SU-DHL-6 (cell line): ENCODE data around the gene PKIB.

Experiments used
- H2AFZ ChIP-seq: fragments of 200-600 bp; sonication (generic); 2 replicates; pipeline ENCODE4 v1.6.1; 2014; ENCODE audit warnings: low read depth, mild to moderate bottlenecking, moderate library complexity, mixed read lengths, antibody characterized with exemption, low read length; ENCODE audit not compliant: severe bottlenecking
- H3F3A ChIP-seq: fragments of 200-600 bp; shearing (Covaris generic); 2 replicates; pipeline ENCODE4 v1.6.0; 2016; ENCODE audit warnings: antibody characterized with exemption, mild to moderate bottlenecking; ENCODE audit not compliant: insufficient read depth
- H3K27ac ChIP-seq: fragments of 200-600 bp; sonication (generic); 2 replicates; pipeline ENCODE4 v1.5.1; 2016; ENCODE audit warnings: low read depth, mild to moderate bottlenecking, low read length, moderate library complexity, mixed read lengths
- H3K27me3 ChIP-seq: fragments of 200-600 bp; sonication (generic), shearing (Covaris generic); 2 replicates; pipeline ENCODE4 v1.6.0; 2014; ENCODE audit warnings: mild to moderate bottlenecking, low read length
- H3K36me3 ChIP-seq: fragments of 200-600 bp; sonication (generic); 2 replicates; pipeline ENCODE4 v1.6.1; 2014; ENCODE audit warnings: mild to moderate bottlenecking, low read length, mixed read lengths
- H3K4me2 ChIP-seq: fragments of 300-600, 200-600 bp; shearing (Covaris generic), sonication (generic); 2 replicates; pipeline ENCODE4 v1.6.0; 2014; ENCODE audit warnings: low read length, low read depth, mild to moderate bottlenecking; ENCODE audit not compliant: poor library complexity, severe bottlenecking
- H3K4me3 ChIP-seq: fragments of 200-600 bp; sonication (generic); 2 replicates; pipeline ENCODE4 v1.5.1; 2014; ENCODE audit warnings: antibody characterized with exemption, low read length, mild to moderate bottlenecking, mixed read lengths; ENCODE audit not compliant: insufficient read depth, poor library complexity, severe bottlenecking
- H3K79me2 ChIP-seq: fragments of 200-600 bp; sonication (generic); 2 replicates; pipeline ENCODE4 v1.6.1; 2014; ENCODE audit warnings: mild to moderate bottlenecking, low read length, moderate library complexity; ENCODE audit not compliant: insufficient read depth
- H3K9ac ChIP-seq: fragments of 200-600 bp; sonication (generic); 2 replicates; pipeline ENCODE4 v1.7.0; 2014; ENCODE audit warnings: mild to moderate bottlenecking, low read length
- H3K9me2 ChIP-seq: fragments of 200-600 bp; sonication (generic); replicated peaks from 2 replicates; pipeline ENCODE4 v1.6.1; 2014; ENCODE audit warnings: low read length; ENCODE audit not compliant: insufficient read depth
- H3K9me3 ChIP-seq: fragments of 200-600 bp; sonication (generic); 2 replicates; pipeline ENCODE4 v1.6.1; 2014; ENCODE audit warnings: low read length, mixed read lengths; ENCODE audit not compliant: insufficient read depth
- H4K20me1 ChIP-seq: fragments of 200-600 bp; sonication (generic); 2 replicates; pipeline ENCODE4 v1.6.1; 2014; ENCODE audit warnings: low read depth, mild to moderate bottlenecking, antibody characterized with exemption, low read length, moderate library complexity, mixed read lengths
- EZH2phosphoT487 ChIP-seq: fragments of 200-600 bp; sonication (generic), shearing (Covaris generic); conservative IDR thresholded peaks from 2 replicates; pipeline ENCODE4 v1.6.1; 2018; ENCODE audit warnings: mild to moderate bottlenecking, antibody characterized with exemption, low read length, moderate library complexity, mixed read lengths
- TF ChIP-seq, protein P1 (sequence below): fragments of 200-600 bp; sonication (generic); IDR thresholded peaks from one replicate; pipeline ENCODE4 v1.5.1; 2017; ENCODE audit warnings: antibody characterized with exemption, mild to moderate bottlenecking, low read length, moderate library complexity; ENCODE audit not compliant: insufficient read depth, poor library complexity, severe bottlenecking

Gene PKIB

DNA sequence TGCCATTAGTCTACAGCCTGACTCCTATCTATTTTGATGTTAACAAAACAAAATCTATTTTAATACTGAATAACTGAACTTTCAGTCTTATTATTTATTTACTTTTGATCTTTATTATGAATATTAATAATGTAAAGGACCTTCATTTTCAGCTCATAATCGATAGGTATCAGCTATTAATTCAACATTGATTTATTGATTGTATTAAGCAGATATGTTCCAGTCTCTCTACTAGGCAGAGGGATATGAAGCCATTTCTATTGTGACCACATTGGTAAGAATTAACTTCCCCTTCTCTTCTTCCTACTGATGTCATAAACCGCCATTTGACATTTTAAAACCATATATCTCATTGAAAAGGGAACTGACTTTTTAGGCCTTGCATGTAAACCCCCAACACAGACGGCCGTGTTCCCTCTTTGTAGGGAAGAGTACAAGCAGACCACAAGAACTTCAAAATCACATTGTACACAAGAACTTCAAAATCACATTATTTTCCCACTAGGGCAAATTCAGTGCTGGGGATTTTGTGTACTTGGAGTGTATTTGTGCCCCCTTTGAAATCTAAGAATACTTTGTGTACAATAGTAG is 99.8 kb downstream of the PKIB start:
- no peaks in the 10 kb centered on the region for H3K9me2 ChIP-seq
- H3K27ac ChIP-seq: no peak overlapping the region
- no peak overlapping the region for H3K4me3 ChIP-seq
- no peak for TF ChIP-seq EZH2phosphoT487
- TF ChIP-seq, protein P1, sequence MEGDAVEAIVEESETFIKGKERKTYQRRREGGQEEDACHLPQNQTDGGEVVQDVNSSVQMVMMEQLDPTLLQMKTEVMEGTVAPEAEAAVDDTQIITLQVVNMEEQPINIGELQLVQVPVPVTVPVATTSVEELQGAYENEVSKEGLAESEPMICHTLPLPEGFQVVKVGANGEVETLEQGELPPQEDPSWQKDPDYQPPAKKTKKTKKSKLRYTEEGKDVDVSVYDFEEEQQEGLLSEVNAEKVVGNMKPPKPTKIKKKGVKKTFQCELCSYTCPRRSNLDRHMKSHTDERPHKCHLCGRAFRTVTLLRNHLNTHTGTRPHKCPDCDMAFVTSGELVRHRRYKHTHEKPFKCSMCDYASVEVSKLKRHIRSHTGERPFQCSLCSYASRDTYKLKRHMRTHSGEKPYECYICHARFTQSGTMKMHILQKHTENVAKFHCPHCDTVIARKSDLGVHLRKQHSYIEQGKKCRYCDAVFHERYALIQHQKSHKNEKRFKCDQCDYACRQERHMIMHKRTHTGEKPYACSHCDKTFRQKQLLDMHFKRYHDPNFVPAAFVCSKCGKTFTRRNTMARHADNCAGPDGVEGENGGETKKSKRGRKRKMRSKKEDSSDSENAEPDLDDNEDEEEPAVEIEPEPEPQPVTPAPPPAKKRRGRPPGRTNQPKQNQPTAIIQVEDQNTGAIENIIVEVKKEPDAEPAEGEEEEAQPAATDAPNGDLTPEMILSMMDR: no peak
- H2AFZ ChIP-seq: no peak overlapping the region
- H3K27me3 ChIP-seq: no peaks in the 10 kb centered on the region
- H3F3A ChIP-seq: no peaks in the 10 kb centered on the region
- H3K36me3 ChIP-seq: no peaks in the 10 kb centered on the region
- no peaks in the 10 kb centered on the region for H3K9me3 ChIP-seq
- H3K4me2 ChIP-seq: no peak overlapping the region
- no peaks in the 10 kb centered on the region for H3K79me2 ChIP-seq
- no peaks in the 10 kb centered on the region for H4K20me1 ChIP-seq
- no peak overlapping the region for H3K9ac ChIP-seq

DNA sequence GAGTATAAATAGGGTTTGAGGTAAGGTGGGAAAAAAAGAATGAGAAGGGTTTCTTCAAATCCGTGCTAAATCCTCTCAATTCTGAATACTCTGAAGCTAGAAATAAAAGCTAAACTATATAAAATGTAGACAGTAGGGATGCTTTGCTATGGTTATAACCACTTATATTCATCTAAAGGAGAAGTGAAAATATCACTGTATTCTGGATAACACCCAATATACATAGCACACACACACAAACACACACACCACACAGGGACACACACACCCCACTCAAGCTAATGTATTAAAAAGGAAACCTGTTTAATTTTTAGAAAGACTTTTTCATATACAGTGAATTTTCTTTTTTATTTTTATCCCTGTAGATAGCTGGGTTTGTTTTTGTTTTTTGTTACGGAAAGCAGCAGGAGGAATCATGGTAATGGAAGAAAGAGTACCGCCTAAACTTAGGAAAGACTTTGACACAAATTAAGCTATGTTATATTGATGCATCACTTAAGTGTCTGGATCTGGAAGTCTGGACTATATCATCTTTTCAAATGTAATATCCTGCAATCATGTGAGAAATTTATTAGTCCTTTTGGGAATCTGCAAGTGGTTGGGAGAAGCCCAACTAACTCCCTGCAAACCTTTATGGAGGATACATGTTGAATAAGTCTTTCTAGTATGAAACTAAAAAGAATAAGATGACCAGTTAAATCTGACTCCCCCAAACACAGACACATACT is 100.9 kb downstream of the PKIB start:
- H3K9ac ChIP-seq: no peak overlapping the region
- H3K79me2 ChIP-seq: no peaks in the 10 kb centered on the region
- H3K4me3 ChIP-seq: no peak overlapping the region
- H3K9me2 ChIP-seq: no peaks in the 10 kb centered on the region
- no peaks in the 10 kb centered on the region for H4K20me1 ChIP-seq
- no peaks in the 10 kb centered on the region for H3K9me3 ChIP-seq
- no peak overlapping the region for H3K27ac ChIP-seq
- no peaks in the 10 kb centered on the region for H3K36me3 ChIP-seq
- H3K27me3 ChIP-seq: no peaks in the 10 kb centered on the region
- H2AFZ ChIP-seq: no peak overlapping the region
- H3F3A ChIP-seq: no peaks in the 10 kb centered on the region
- TF ChIP-seq EZH2phosphoT487: no peak
- TF ChIP-seq, protein P1: no peak
- no peak overlapping the region for H3K4me2 ChIP-seq

DNA sequence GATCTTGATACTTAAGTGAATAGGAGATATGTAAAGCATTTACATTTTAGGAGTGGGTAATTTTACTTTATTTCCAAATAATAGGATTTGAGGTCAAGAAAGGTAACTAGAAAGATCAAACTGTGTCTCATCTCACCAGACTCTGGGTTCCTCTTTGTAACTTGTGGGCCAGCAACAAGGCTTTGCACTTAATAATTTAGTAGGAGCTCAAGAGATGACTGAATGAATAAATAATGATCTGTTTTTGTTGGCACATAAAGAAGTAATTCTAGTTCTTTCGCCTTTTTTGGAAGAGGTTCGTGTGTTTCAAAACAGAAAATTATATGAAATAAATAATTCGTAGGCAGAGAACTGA is 101.9 kb downstream of the PKIB start:
- no peak overlapping the region for H3K27ac ChIP-seq
- H3K9me3 ChIP-seq: no peaks in the 10 kb centered on the region
- H3K4me3 ChIP-seq: no peak overlapping the region
- no peak overlapping the region for H3K9ac ChIP-seq
- no peaks in the 10 kb centered on the region for H4K20me1 ChIP-seq
- no peaks in the 10 kb centered on the region for H3K27me3 ChIP-seq
- no peaks in the 10 kb centered on the region for H3K9me2 ChIP-seq
- no peak overlapping the region for H3K4me2 ChIP-seq
- no peaks in the 10 kb centered on the region for H3F3A ChIP-seq
- TF ChIP-seq, protein P1: no peak
- TF ChIP-seq EZH2phosphoT487: no peak
- H2AFZ ChIP-seq: no peak overlapping the region
- H3K79me2 ChIP-seq: no peaks in the 10 kb centered on the region
- H3K36me3 ChIP-seq: no peaks in the 10 kb centered on the region
